DOHH2 (cell line): ENCODE data around the gene IRAG1.

Experiments used
- CTCF ChIP-seq: fragments of 200-600 bp; sonication (generic); IDR thresholded peaks from one replicate; pipeline ENCODE4 v1.5.1; 2014; ENCODE audit warnings: antibody characterized with exemption, mild to moderate bottlenecking, low read depth, low read length; ENCODE audit not compliant: poor library complexity, severe bottlenecking
- EZH2phosphoT487 ChIP-seq: fragments of 200-600 bp; sonication (generic); IDR thresholded peaks from 2 replicates; pipeline ENCODE4 v1.6.1; 2017; ENCODE audit warnings: borderline replicate concordance, mild to moderate bottlenecking, antibody characterized with exemption, low read length, moderate library complexity, mixed read lengths

GRCh38 chr11:10646681-10647355 is 46.7 kb downstream of the IRAG1 start:
- TF ChIP-seq CTCF (no peak), EZH2phosphoT487 (no peak)
